IPS DF 6.9 (cell line): Measurements from ENCODE around the gene SLC16A12.

Experiments used
- DNase-seq: peaks from one replicate; pipeline ENCODE4 v3.0.0-alpha.2; 2013; ENCODE audit warnings: low read depth, low spot score
- H3K27ac ChIP-seq: one replicate; pipeline ENCODE4 v1.5.1; 2013; ENCODE audit warnings: low read length, control low read depth
- H3K27me3 ChIP-seq: 2 replicates; pipeline ENCODE4 v1.6.1; 2013; ENCODE audit warnings: mild to moderate bottlenecking, low read length; ENCODE audit not compliant: control insufficient read depth, insufficient read depth
- H3K36me3 ChIP-seq: 2 replicates; pipeline ENCODE4 v1.6.1; 2013; ENCODE audit warnings: low read length; ENCODE audit not compliant: control insufficient read depth, insufficient read depth
- H3K4me1 ChIP-seq: 2 replicates; pipeline ENCODE4 v1.6.1; 2013; ENCODE audit warnings: low read length; ENCODE audit not compliant: control insufficient read depth, insufficient read depth
- H3K4me3 ChIP-seq: 2 replicates; pipeline ENCODE4 v1.5.1; 2013; ENCODE audit warnings: mild to moderate bottlenecking, low read length
- H3K9me3 ChIP-seq: 2 replicates; pipeline ENCODE4 v1.6.1; 2013; ENCODE audit warnings: low read length, inconsistent platforms; ENCODE audit not compliant: control insufficient read depth, insufficient read depth
- WGBS: extraction: QIAGEN DNeasy Blood & Tissue Kit; methylation state at CpG from one replicate; pipeline ENCODE4 v1.1.7; 2013; ENCODE audit warnings: mixed read lengths, missing lambda C conversion rate; ENCODE audit not compliant: insufficient read length, insufficient coverage; 5-methylcytosine and 5-hydroxymethylcytosine counted together

The SLC16A12 gene

DNA sequence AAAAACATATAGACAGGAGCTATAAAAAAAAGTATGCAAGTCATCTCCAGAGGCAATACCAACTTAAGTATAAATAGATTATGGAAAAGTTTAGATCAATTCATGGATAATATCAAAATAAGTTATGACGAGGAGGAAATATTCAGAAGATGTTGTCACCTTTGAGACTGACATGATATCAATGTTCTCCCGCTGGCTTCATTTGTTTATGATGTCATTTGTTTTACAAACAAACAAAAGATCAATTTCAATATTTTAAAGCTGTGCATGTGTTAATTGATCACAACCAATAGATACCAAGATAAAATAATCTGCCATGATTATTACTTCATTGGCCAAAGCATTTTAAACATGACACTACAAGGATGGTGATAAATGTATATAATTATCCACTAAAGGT is 43.5 kb downstream of the SLC16A12 start:
- Histone ChIP-seq H3K9me3 (no peaks in the 10 kb centered on the region), H3K27me3 (no peaks in the 10 kb centered on the region), H3K27ac (no peak overlapping the region), H3K36me3 (no peaks in the 10 kb centered on the region), H3K4me1 (no peaks in the 10 kb centered on the region), H3K4me3 (no peak overlapping the region)
- no peak for DNase-seq
- WGBS: 100% methylated on average over 1 of the region's 2 CpGs

DNA sequence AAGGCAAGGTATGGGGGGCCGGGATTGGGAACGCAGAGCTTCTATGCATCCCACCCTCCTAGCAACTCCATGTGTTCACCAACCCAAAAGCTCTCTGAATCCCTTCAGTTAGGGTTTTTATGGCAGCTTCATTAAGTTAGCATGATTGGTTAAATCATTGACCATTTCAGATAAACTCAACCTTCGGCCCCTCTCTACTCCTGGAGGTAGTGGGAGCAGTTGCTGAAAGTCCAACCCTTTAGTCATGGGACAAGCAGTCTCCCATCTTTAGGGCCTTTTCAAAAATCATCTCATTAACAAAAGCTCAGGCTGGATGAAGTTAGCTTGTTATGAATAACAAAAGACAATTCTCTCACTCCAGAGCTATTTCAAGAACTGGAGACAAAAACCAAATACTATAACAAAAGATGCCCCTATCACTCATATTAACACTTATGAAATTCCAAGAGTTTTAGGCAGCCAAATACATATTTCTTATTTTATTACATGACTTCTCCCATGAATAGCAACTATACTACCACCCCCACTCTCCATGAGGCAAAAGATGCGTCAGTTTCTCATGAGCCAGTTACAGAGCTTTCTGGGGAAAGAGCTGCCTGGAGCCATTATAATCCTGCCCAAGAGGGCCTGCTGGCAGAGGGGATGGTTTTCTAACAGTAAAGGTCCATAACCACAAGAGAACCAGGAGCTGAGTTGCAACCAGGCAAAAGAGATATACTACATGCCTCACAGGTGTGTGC is 44.6 kb downstream of the SLC16A12 start:
- Histone ChIP-seq H3K27ac (no peak overlapping the region), H3K9me3 (no peaks in the 10 kb centered on the region), H3K36me3 (no peaks in the 10 kb centered on the region), H3K4me1 (no peaks in the 10 kb centered on the region), H3K27me3 (no peaks in the 10 kb centered on the region), H3K4me3 (no peak overlapping the region)
- WGBS: no CpG with 5 or more reads among the region's 4 CpGs
- no peak for DNase-seq

DNA sequence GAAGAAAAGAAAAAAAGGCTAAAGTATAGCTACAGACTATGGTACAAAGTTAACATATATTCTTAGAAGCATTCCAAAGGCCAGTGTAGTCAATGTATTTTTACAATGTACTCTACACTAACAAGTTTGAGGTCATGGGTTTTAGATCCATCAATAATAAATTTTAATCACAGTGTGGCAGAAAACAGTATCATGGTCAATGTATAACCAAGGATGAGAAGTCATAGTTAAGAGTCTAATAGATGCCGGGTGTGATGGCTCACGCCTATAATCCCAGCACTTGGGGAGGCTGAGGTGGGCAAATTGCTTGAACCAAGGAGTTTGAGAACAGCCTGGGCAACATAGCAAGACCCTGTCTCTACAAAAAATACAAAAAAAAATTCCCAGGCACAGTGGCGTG is 53.1 kb downstream of the SLC16A12 start:
- Histone ChIP-seq H3K4me3 (no peak overlapping the region), H3K36me3 (no peaks in the 10 kb centered on the region), H3K9me3 (no peaks in the 10 kb centered on the region; the same call in 1 of the 2 replicates), H3K27me3 (no peaks in the 10 kb centered on the region), H3K4me1 (no peaks in the 10 kb centered on the region), H3K27ac (no peak overlapping the region)
- WGBS: no CpG with 5 or more reads among the region's 3 CpGs
- no peak for DNase-seq

DNA sequence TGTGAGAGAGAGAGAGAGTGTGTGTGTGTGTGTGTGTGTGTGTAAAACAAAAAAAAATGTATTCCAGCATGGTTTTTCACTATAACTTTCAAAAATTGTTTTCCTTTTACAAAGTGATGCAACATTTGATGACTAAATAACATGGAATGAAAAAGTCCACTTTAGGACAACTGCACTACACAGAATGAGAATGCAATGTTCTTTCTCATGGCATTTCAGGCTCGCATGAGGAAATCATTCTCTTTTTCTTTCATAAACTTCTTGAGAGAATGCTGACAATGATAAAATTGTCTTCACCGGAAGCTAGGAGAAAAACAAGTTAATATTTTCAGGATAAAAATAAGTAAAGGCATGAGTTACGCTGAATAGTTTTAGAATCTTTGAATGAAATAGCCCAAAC is 53.7 kb downstream of the SLC16A12 start:
- Histone ChIP-seq H3K27me3 (no peaks in the 10 kb centered on the region), H3K36me3 (no peaks in the 10 kb centered on the region), H3K4me3 (no peak overlapping the region), H3K27ac (no peak overlapping the region), H3K9me3 (no peaks in the 10 kb centered on the region; the same call in 1 of the 2 replicates), H3K4me1 (no peaks in the 10 kb centered on the region)
- no peak for DNase-seq
- no CpG with 5 or more reads among the region's 3 CpGs for WGBS

DNA sequence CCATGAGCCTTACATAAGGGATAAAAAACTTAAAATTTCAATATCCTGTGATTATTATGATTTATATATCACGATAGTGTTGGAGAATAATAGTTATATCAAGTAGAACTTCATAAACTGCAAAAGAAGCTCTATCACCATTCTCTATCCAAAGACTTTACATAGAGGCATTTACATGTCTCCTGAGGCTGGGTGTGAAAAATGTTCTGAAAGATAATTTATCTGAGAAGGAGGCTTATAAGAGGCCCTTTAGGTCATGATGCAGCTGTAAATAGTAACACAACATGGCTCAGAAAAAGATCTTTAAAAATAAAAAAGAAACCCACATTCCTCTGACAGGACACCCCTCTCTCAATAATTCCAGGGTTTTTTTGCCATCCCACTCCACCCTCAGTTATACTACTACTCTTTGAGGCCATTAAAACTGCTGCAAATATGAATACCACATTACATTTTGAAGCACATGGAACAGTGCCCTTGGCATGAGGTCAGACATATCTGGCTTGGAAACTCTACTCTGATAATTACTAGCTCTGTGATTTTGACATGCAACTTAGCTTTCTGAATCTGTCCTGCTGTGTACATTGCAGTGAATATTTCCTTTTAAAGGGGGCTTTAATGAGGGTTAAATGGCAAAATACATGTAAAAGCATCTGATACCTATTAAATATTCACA is 55.5 kb downstream of the SLC16A12 start:
- Histone ChIP-seq H3K4me1 (no peaks in the 10 kb centered on the region), H3K27ac (no peak overlapping the region)
- no CpG with 5 or more reads among the region's 1 CpG for WGBS

DNA sequence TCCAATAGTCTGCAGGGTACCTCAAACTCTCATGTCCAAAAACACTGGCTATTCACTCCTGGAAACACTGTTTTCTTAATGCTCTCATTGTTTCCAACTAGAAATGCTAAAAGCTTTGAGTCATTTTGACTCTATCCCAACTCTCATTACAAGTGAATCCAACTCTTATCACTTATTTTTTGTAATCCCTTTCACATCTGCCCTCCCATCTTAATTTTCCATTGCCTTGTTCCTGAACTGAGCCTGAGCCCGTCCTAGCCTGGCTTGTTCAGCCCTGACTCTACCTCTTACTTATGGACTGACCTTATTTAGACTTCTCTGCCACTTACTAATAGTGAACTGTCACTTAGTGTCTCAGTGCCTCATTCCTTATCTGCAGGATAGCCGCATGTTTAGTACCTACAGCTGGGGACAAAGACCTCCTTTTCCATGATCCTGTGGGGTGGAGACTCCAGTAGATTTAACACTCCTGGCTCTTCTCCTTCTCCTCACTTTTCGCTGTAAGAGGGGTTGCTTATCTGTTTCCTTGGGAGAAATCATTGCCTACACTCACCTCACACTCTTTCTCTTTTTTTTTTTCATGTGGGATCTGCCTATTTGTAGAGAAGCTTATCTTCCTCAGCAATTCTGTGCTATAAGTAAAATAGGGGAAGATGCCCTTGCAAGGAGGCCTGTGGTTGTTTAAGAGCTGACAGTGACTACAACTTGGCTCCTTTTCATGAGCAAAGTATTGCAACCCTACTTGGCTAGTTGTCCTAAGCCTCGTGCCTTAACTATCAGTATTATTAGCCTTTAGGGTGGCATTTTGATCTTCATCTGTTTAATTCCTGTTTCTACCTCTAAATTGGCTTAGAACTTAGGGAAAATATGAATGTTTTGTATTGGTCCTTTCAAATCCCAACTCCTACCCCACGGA is 56.4 kb downstream of the SLC16A12 start:
- H3K4me3 ChIP-seq: no peak overlapping the region
- no peaks in the 10 kb centered on the region for H3K36me3 ChIP-seq
- no peaks in the 10 kb centered on the region for H3K4me1 ChIP-seq
- no peaks in the 10 kb centered on the region for H3K27me3 ChIP-seq
- no peaks in the 10 kb centered on the region; the same call in 1 of the 2 replicates for H3K9me3 ChIP-seq
- DNase-seq: no peak
- WGBS: no CpG with 5 or more reads among the region's 5 CpGs
- H3K27ac ChIP-seq: no peak overlapping the region

More for the DNA sequence above, 55.5 kb downstream of the SLC16A12 start:
- H3K9me3 ChIP-seq: no peaks in the 10 kb centered on the region; the same call in 1 of the 2 replicates
- no peaks in the 10 kb centered on the region for H3K36me3 ChIP-seq
- no peak overlapping the region for H3K4me3 ChIP-seq
- H3K27me3 ChIP-seq: no peaks in the 10 kb centered on the region
- no peak for DNase-seq

DNA sequence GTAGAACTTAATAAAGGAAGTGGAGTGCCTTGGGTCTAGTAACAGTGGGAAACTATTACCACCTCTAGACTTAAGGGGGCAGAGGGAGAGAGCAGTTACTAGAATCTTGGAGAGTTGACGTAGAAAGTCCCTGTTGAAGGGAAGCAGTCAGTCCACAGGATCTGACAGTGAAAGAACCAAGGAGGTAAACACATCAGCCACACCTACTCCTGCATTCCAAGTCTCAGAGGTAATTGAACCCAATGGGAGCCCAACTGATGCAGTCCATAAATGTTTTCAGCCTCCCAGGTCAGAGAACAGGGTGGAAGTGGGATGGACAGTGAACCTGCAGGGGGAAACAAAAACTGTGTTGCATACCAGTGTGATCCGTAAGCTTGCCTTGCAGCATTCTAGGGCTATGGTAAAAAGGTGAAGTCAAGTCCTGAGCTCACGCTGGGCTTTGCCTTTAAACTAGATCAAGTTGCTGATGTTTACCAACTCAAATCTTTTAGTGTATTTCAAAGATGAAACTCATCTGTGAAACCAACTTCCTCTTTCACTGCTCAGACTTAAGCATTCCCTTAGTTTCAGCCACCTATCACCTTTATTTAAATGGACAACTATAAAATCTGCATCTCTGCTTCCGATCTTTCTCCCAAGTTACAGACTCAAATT is 57.2 kb downstream of the SLC16A12 start:
- H3K36me3 ChIP-seq: no peaks in the 10 kb centered on the region
- no peaks in the 10 kb centered on the region for H3K4me1 ChIP-seq
- H3K27me3 ChIP-seq: no peaks in the 10 kb centered on the region
- DNase-seq: peak; percentile 20
- no peak overlapping the region for H3K27ac ChIP-seq
- H3K4me3 ChIP-seq: no peak overlapping the region
- no CpG with 5 or more reads among the region's 4 CpGs for WGBS
- H3K9me3 ChIP-seq: no peaks in the 10 kb centered on the region; the same call in 1 of the 2 replicates

DNA sequence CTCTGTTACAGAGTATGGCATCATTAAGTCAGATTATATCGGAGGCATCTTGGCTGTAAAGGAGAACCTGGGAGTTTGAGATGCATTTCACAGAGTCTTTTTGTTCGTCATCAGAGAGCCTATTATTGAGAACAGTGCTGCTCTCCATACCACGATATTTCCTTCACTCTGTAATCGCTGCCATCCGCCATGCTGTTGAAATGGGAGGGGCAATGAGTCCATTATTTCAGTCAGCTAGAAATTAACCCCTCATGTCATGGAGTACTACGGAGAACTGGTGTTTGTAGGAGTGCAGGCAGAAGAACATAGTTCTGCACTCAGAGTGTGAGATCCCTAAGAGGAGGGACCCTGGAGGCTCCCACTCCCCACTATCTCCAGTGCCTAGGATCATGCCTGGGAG is 59.2 kb downstream of the SLC16A12 start:
- no peaks in the 10 kb centered on the region for H3K4me1 ChIP-seq
- DNase-seq: no peak
- WGBS: no CpG with 5 or more reads among the region's 6 CpGs

DNA sequence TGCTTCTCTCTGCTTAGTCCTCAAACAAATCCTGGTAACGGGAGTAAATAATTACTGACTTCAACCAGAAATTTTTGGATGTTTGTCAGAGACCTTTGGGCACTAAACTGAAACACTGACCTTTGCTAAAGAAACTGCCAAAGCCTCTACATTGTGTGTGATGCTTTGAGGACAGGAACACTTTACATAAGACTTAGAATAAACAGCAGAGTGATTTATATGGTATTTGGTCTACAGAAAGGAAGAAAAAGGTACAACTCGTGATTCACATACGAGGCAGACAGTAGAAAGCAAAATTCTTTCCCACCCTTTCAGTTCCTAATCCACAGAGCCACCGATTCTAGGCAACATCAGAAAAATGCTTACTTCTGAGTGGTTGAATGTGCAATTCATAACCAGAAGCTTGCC is 59.8 kb downstream of the SLC16A12 start:
- Histone ChIP-seq H3K27me3 (no peaks in the 10 kb centered on the region), H3K36me3 (no peaks in the 10 kb centered on the region), H3K27ac (no peak overlapping the region), H3K9me3 (no peaks in the 10 kb centered on the region), H3K4me3 (no peak overlapping the region), H3K4me1 (no peaks in the 10 kb centered on the region)
- no peak for DNase-seq
- WGBS: no CpG with 5 or more reads among the region's 4 CpGs

More for the DNA sequence above, 59.2 kb downstream of the SLC16A12 start:
- H3K4me3 ChIP-seq: no peak overlapping the region
- no peaks in the 10 kb centered on the region for H3K27me3 ChIP-seq
- H3K9me3 ChIP-seq: no peaks in the 10 kb centered on the region
- no peak overlapping the region for H3K27ac ChIP-seq
- H3K36me3 ChIP-seq: no peaks in the 10 kb centered on the region

DNA sequence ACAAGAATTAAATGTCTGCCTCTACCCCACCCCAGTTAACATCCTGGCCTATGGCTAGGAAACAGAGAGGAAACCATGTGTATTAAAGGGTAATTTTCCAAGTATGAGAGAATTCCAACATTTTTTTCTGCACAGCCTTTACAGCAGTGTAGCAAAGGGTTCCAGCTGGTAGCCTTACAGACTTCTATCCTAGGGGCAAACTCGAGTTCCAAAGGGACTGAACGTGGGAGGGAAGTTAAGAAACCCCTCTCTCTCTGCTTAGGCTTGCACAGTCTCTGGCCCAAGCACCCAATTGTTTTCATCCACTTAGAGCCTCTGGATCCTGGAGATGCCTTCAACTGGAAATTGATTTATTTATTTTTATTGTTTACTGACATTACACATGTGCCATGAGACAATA is 60.3 kb downstream of the SLC16A12 start:
- no CpG with 5 or more reads among the region's 2 CpGs for WGBS

More for the DNA sequence above, 60.3 kb downstream of the SLC16A12 start:
- Histone ChIP-seq H3K9me3 (no peaks in the 10 kb centered on the region), H3K4me1 (no peaks in the 10 kb centered on the region), H3K27me3 (no peaks in the 10 kb centered on the region), H3K36me3 (no peaks in the 10 kb centered on the region), H3K4me3 (no peak overlapping the region), H3K27ac (no peak overlapping the region)
- no peak for DNase-seq
